ENCODE measurements around the gene IFI27L2.

IFI27L2 gene

GRCh38 chr14:94115631-94116030, 13.8 kb downstream of the IFI27L2 start:
- DNase-seq (ENCODE audit: extremely low spot score), result no peak
- ChIA-PET CTCF (interaction anchor here (0.7 to 3.0 kb wide), 3 partner anchors 11 to 21 kb away, joined by 3 to 13 read pairs (median 8); no protein-coding TSS in a partner anchor), POLR2A (no interaction called here)
- TF ChIP-seq CTCF (IDR thresholded peaks at IDR 0.05; ENCODE audit: control extremely low read depth, extremely low read depth, low read depth, missing control alignments), result no peak

GRCh38 chr14:94115058-94115591, 14.3 kb downstream of the IFI27L2 start:
- ChIA-PET POLR2A (no interaction called here), CTCF (interaction anchor here (0.7 to 3.0 kb wide), 4 partner anchors 10 to 21 kb away, joined by 3 to 13 read pairs (median 6); partner anchors contain the start of gene IFI27L2)
- no peak for DNase-seq (ENCODE audit: extremely low spot score)
- TF ChIP-seq CTCF (IDR thresholded peaks at IDR 0.05; ENCODE audit: control extremely low read depth, extremely low read depth, low read depth, missing control alignments), result no peak

GRCh38 chr14:94114589-94115057, 14.8 kb downstream of the IFI27L2 start:
- POLR2A ChIA-PET, result no interaction called here
- CTCF ChIA-PET, result interaction anchor here (1.2 to 3.0 kb wide), 4 partner anchors 14 to 175 kb away, joined by 4 to 13 read pairs (median 6); partner anchors contain the start of gene IFI27L2
- DNase-seq (ENCODE audit: extremely low spot score), result no peak
- no peak for TF ChIP-seq CTCF (IDR thresholded peaks at IDR 0.05; ENCODE audit: control extremely low read depth, extremely low read depth, low read depth, missing control alignments)

- ChIA-PET CTCF (interaction anchor here (1.2 to 3.0 kb wide), 4 partner anchors 15 to 174 kb away, joined by 4 to 13 read pairs (median 6); partner anchors contain the start of gene IFI27L2), POLR2A (no interaction called here)
- TF ChIP-seq CTCF (IDR thresholded peaks at IDR 0.05; ENCODE audit: control extremely low read depth, extremely low read depth, low read depth, missing control alignments), result no peak
- no peak for DNase-seq (ENCODE audit: extremely low spot score)
Measured at GRCh38 chr14:94113908-94114588, 15.4 kb downstream of the IFI27L2 start.

- no peak for TF ChIP-seq CTCF (IDR thresholded peaks at IDR 0.05; ENCODE audit: control extremely low read depth, extremely low read depth, low read depth, missing control alignments)
- CTCF ChIA-PET, result interaction anchor here (0.9 to 3.0 kb wide), 6 partner anchors 10 to 173 kb away, joined by 3 to 13 read pairs (median 4); partner anchors contain the start of gene IFI27L2
- POLR2A ChIA-PET, result no interaction called here
- DNase-seq (ENCODE audit: extremely low spot score), result no peak
Measured at GRCh38 chr14:94113490-94113889, 15.9 kb downstream of the IFI27L2 start.

GRCh38 chr14:94113073-94113472, 16.3 kb downstream of the IFI27L2 start:
- POLR2A ChIA-PET, result no interaction called here
- TF ChIP-seq CTCF (IDR thresholded peaks at IDR 0.05; ENCODE audit: control extremely low read depth, extremely low read depth, low read depth, missing control alignments), result no peak
- DNase-seq (ENCODE audit: extremely low spot score), result no peak
- CTCF ChIA-PET, result interaction anchor here (0.9 to 3.0 kb wide), 5 partner anchors 9 to 23 kb away, joined by 3 to 13 read pairs (median 5); partner anchors contain the start of gene IFI27L2
